Thoracic aorta (tissue), 2 donors: Measurements from ENCODE around the gene ZNRD2. TPM values are rescaled to one million over a fixed set of nuclear protein-coding genes. Genes with fewer than 3 reads are reported as not detected.

Experiments
- ATAC-seq: fragments of 150-250 bp; one replicate; pipeline ENCODE4 v1.8.0; 2017; ENCODE audit warnings: low read depth; ENCODE audit not compliant: insufficient number of reproducible peaks, low FRiP score
- DNase-seq: peaks from one replicate; pipeline ENCODE4 v3.0.0-alpha.2; 2020; ENCODE audit warnings: low spot score
- H3K27ac ChIP-seq, 2 donors: fragments of 200-600 bp; sonication (generic); 1 replicate in 1 of 2; 2 replicates in 1 of 2; pipeline ENCODE4 v1.5.1; 2016; ENCODE audit warnings: mild to moderate bottlenecking in 2 of 2, moderate library complexity in 2 of 2
- H3K27me3 ChIP-seq: fragments of 200-600 bp; sonication (generic); replicated peaks from 2 replicates; pipeline ENCODE4 v1.6.0; 2016; ENCODE audit warnings: mild to moderate bottlenecking; ENCODE audit not compliant: insufficient read depth
- H3K36me3 ChIP-seq: fragments of 200-600 bp; sonication (generic); one replicate; pipeline ENCODE4 v1.5.1; 2016
- H3K4me1 ChIP-seq, 2 donors: fragments of 200-600 bp; sonication (generic); 1 replicate in 1 of 2; 2 replicates in 1 of 2; pipeline versions ENCODE4 v1.5.1 to v1.6.0; 2016; ENCODE audit warnings: low read depth in 2 of 2, mild to moderate bottlenecking in 1 of 2; ENCODE audit not compliant: control insufficient read depth in 1 of 2
- H3K4me3 ChIP-seq: fragments of 200-600 bp; sonication (generic); 2 replicates; pipeline ENCODE4 v1.5.1; 2016; ENCODE audit warnings: mild to moderate bottlenecking
- H3K9me3 ChIP-seq: fragments of 200-600 bp; sonication (generic); 2 replicates; pipeline ENCODE4 v1.5.1; 2016
- total RNA-seq, 2 donors: library from RNA; depleted of rRNA; stranded (reverse); fragments of >200 nt; gene quantifications; one replicate each; pipeline versions ENCODE4 v1.1.0 to v1.2.3, GENCODE V29; 2016
- TF ChIP-seq, protein P1 (sequence below): fragments of 200-600 bp; sonication (generic); IDR thresholded peaks from one replicate; pipeline ENCODE4 v1.5.1; 2019; ENCODE audit warnings: antibody characterized with exemption

Gene ZNRD2
- total RNA-seq, 2 donors from 2014 or later, result 38.4 to 51.7 TPM

DNA sequence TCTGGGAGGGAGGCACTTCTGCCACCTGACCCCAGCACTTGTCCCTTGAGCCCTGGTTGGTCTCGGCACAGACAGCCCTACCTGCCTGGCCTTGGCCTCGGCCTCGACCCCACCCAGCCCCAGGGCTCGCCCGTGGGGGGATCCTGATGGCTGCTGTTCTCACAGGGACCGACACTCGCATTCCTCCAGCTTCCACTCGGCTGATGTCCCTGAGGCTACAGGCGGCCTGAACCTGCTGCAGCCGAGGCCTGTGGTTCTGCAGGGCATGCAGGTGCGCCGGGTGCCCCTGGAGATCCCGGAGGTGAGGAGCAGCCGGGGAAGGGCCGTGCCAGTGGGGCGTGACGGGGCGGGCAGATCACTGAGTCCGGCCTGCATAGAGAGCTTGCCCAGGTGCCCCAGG is 50.4 kb downstream of the ZNRD2 start:
- TF ChIP-seq, protein P1, sequence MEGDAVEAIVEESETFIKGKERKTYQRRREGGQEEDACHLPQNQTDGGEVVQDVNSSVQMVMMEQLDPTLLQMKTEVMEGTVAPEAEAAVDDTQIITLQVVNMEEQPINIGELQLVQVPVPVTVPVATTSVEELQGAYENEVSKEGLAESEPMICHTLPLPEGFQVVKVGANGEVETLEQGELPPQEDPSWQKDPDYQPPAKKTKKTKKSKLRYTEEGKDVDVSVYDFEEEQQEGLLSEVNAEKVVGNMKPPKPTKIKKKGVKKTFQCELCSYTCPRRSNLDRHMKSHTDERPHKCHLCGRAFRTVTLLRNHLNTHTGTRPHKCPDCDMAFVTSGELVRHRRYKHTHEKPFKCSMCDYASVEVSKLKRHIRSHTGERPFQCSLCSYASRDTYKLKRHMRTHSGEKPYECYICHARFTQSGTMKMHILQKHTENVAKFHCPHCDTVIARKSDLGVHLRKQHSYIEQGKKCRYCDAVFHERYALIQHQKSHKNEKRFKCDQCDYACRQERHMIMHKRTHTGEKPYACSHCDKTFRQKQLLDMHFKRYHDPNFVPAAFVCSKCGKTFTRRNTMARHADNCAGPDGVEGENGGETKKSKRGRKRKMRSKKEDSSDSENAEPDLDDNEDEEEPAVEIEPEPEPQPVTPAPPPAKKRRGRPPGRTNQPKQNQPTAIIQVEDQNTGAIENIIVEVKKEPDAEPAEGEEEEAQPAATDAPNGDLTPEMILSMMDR, result no peak
- Histone ChIP-seq H3K4me3 (no peak overlapping the region), H3K27me3 (no peaks in the 10 kb centered on the region), H3K4me1 (peaks cover 11 to 17% of the 10 kb centered on the region in 2 donors), H3K36me3 (peaks cover 59% of the 10 kb centered on the region), H3K9me3 (no peaks in the 10 kb centered on the region), H3K27ac (no peak overlapping the region)
- no peak for DNase-seq
- no peak for ATAC-seq

- no peak overlapping the region for H3K27ac ChIP-seq
- H3K4me3 ChIP-seq, result no peak overlapping the region
- H3K36me3 ChIP-seq, result peaks cover 66% of the 10 kb centered on the region
- H3K9me3 ChIP-seq, result no peaks in the 10 kb centered on the region
- TF ChIP-seq, protein P1, result no peak
- no peak for ATAC-seq
- H3K4me1 ChIP-seq, result peaks cover 9 to 12% of the 10 kb centered on the region in 2 donors
- DNase-seq, result no peak
- H3K27me3 ChIP-seq, result no peaks in the 10 kb centered on the region
These were observed 51.2 kb downstream of the ZNRD2 start for GRCh38 chr11:65621460-65621859.

Other genes with a start within 250 kb of the ZNRD2 start
- gene DPF2, start 236.6 kb upstream of the ZNRD2 start, total RNA-seq, result 10 to 100 TPM; 33.3 to 49.4 TPM
- not detected for gene TIGD3, start 215.7 kb upstream of the ZNRD2 start, total RNA-seq
- gene SLC25A45, start 187.8 kb upstream of the ZNRD2 start, total RNA-seq, result 10 to 100 TPM; 19.0 to 26.7 TPM
- gene FRMD8, start 183.8 kb upstream of the ZNRD2 start, total RNA-seq, result 10 to 100 TPM; 45.2 to 45.9 TPM
- 1,000 to 10,000 TPM in 1 of 2 donors, 100 to 1,000 TPM in 1; 848 to 1,659 TPM for gene NEAT1, start 147.7 kb upstream of the ZNRD2 start, total RNA-seq
- over 10,000 TPM; 20,776 to 38,952 TPM for gene MALAT1, start 71.4 kb upstream of the ZNRD2 start, total RNA-seq
- 100 to 1,000 TPM in 1 of 2 donors, 10 to 100 TPM in 1; 96.8 to 106 TPM for gene SCYL1, start 45.4 kb upstream of the ZNRD2 start, total RNA-seq
- 100 to 1,000 TPM; 492 to 512 TPM for gene LTBP3, start 12.1 kb upstream of the ZNRD2 start, total RNA-seq
- 100 to 1,000 TPM in 1 of 2 donors, 10 to 100 TPM in 1; 53.3 to 127 TPM for gene FAM89B, start 2.1 kb downstream of the ZNRD2 start, total RNA-seq
- 100 to 1,000 TPM; 286 to 395 TPM for gene EHBP1L1, start 5.6 kb downstream of the ZNRD2 start, total RNA-seq
- under 1 TPM in 1 of 2 donors, not detected in 1; 0.95 TPM for gene KCNK7, start 25.3 kb downstream of the ZNRD2 start, total RNA-seq
- 10 to 100 TPM; 48.3 to 62.8 TPM for gene MAP3K11, start 43.7 kb downstream of the ZNRD2 start, total RNA-seq
- 10 to 100 TPM; 37.5 to 39.5 TPM for gene PCNX3, start 45.3 kb downstream of the ZNRD2 start, total RNA-seq
- 10 to 100 TPM; 47.9 to 69.8 TPM for gene SIPA1, start 67.6 kb downstream of the ZNRD2 start, total RNA-seq
- gene RELA, start 92.4 kb downstream of the ZNRD2 start, total RNA-seq, result 10 to 100 TPM; 81.5 to 84.4 TPM
- 10 to 100 TPM; 49.0 to 50.5 TPM for gene KAT5, start 141.8 kb downstream of the ZNRD2 start, total RNA-seq
- 100 to 1,000 TPM; 138 to 185 TPM for gene RNASEH2C, start 150.3 kb downstream of the ZNRD2 start, total RNA-seq
- 10 to 100 TPM; 26.3 to 38.4 TPM for gene AP5B1, start 210.5 kb downstream of the ZNRD2 start, total RNA-seq
- gene OVOL1, start 216.6 kb downstream of the ZNRD2 start, total RNA-seq, result under 1 TPM in 1 of 2 donors, not detected in 1; 0.27 TPM